HepG2 (cell line): ENCODE data around the gene RASL12. TPM values are rescaled to one million over a fixed set of nuclear protein-coding genes. Genes with fewer than 3 reads are reported as not detected.

Experiments
- ATAC-seq: fragments of 200-7000 bp; cut with Tn5 transposase; 3 replicates; pipeline ENCODE4 v1.9.1; 2020; ENCODE audit warnings: mild to moderate bottlenecking, moderate library complexity
- BruUV-seq: library from RNA; stranded (reverse); fragments of 400-500 nt; replicated peaks from 2 replicates; lab custom pipeline; 2021; lab: Mats Ljungman, UMichigan
- CTCF ChIA-PET: fragments of 300-600 bp; formaldehyde crosslinking; extraction: SDS; loops from one replicate; lab custom pipeline; 2021; ENCODE audit warnings: low total read pairs, inconsistent platforms, low intra/inter-chr PET ratio; lab: Yijun Ruan, JAX
- POLR2A ChIA-PET: fragments of 350-600 bp; sonication (Branson Sonifier 250); formaldehyde crosslinking; loops from one replicate; lab custom pipeline; 2020; ENCODE audit warnings: antibody characterized with exemption, inconsistent platforms; lab: Yijun Ruan, JAX
- DNase-seq: peaks from one replicate; pipeline ENCODE4 v3.0.0-alpha.2; 2015; ENCODE audit warnings: low spot score
- FAIRE-seq: peaks from 3 replicates; lab custom pipeline; 2011; peaks lifted over from hg19 to GRCh38; lab: Jason Lieb, UNC
- H2AFZ ChIP-seq: one replicate; pipeline ENCODE4 v1.6.1; 2011; ENCODE audit warnings: low read length, inconsistent platforms
- H3K27ac ChIP-seq: fragments of 300-600 bp; 3 replicates; pipeline ENCODE4 v1.8.0; 2011; ENCODE audit warnings: mixed run types, mild to moderate bottlenecking, mixed read lengths, low read length, inconsistent platforms; ENCODE audit not compliant: insufficient read depth; ENCODE audit errors: extremely low read length
- H3K27me3 ChIP-seq, 2 experiments: fragments of 200-600 bp in 1 of 2; 2 replicates in 1 of 2; 3 replicates in 1 of 2; pipeline versions ENCODE4 v1.6.0 to v1.8.0; 2011; ENCODE audit warnings: low read length in 2 of 2, mild to moderate bottlenecking in 2 of 2, moderate library complexity in 2 of 2, inconsistent platforms in 1 of 2; ENCODE audit not compliant: insufficient read depth in 2 of 2, control insufficient read depth in 1 of 2
- H3K36me3 ChIP-seq, 2 experiments: fragments of 200-600 bp in 1 of 2; replicated peaks in 1 of 2; 2 replicates in 1 of 2; 3 replicates in 1 of 2; pipeline versions ENCODE4 v1.5.1 to v1.8.0; 2011; ENCODE audit warnings: low read length in 2 of 2, inconsistent platforms in 1 of 2; ENCODE audit not compliant: insufficient read depth in 2 of 2, control insufficient read depth in 1 of 2
- H3K4me1 ChIP-seq: 2 replicates; pipeline ENCODE4 v1.5.1; 2012; ENCODE audit warnings: low read length, inconsistent platforms; ENCODE audit not compliant: insufficient read depth
- H3K4me2 ChIP-seq: 2 replicates; pipeline ENCODE4 v1.6.0; 2011; ENCODE audit warnings: low read depth, low read length, inconsistent platforms
- H3K4me3 ChIP-seq, 3 experiments: fragments of 200-600 bp in 1 of 3; sonication (generic), shearing (Covaris generic) in 1 of 3; replicated peaks in 1 of 3; 2 replicates each; pipeline ENCODE4 v1.5.1; 2011 to 2016; ENCODE audit warnings: low read length in 3 of 3, inconsistent platforms in 2 of 3, low read depth in 2 of 3, mild to moderate bottlenecking in 2 of 3, control low read depth in 1 of 3, mixed read lengths in 1 of 3; ENCODE audit not compliant: insufficient read depth in 1 of 3
- H3K79me2 ChIP-seq: one replicate; pipeline ENCODE4 v1.6.1; 2011; ENCODE audit warnings: low read length, inconsistent platforms; ENCODE audit not compliant: insufficient read depth
- H3K9ac ChIP-seq: 2 replicates; pipeline ENCODE4 v1.6.0; 2011; ENCODE audit warnings: mild to moderate bottlenecking, low read depth, low read length, inconsistent platforms; ENCODE audit not compliant: insufficient read depth
- H3K9me3 ChIP-seq: 2 replicates; pipeline ENCODE4 v1.5.1; 2012; ENCODE audit warnings: mild to moderate bottlenecking, low read length
- H4K20me1 ChIP-seq: 2 replicates; pipeline ENCODE4 v1.6.0; 2011; ENCODE audit warnings: inconsistent platforms, mild to moderate bottlenecking, low read length, moderate library complexity; ENCODE audit not compliant: insufficient read depth
- CHD2 ChIP-seq: IDR thresholded peaks from 2 replicates; pipeline ENCODE4 v1.6.1; 2011; ENCODE audit warnings: low read depth, low read length, improper control_type of control experiment
- GLI4 ChIP-seq: sonication (generic); formaldehyde crosslinking; IDR thresholded peaks from 2 replicates; pipeline ENCODE4 v1.5.1; 2020; ENCODE audit warnings: missing genetic modification reagents, mild to moderate bottlenecking, moderate library complexity, borderline replicate concordance
- KLF16 ChIP-seq, 2 experiments: sonication (generic) in 1 of 2; formaldehyde crosslinking in 1 of 2; IDR thresholded peaks; 2 replicates each; pipeline versions ENCODE4 v1.6.1 to v1.8.0; 2016 to 2023; ENCODE audit warnings: missing genetic modification reagents in 2 of 2, missing compliant biosample characterization in 1 of 2
- MEIS2 ChIP-seq: sonication (generic); formaldehyde crosslinking; IDR thresholded peaks from 2 replicates; pipeline ENCODE4 v1.9.0; 2021; ENCODE audit warnings: mild to moderate bottlenecking, missing genetic modification reagents
- MXI1 ChIP-seq: IDR thresholded peaks from 3 replicates; pipeline ENCODE4 v1.6.1; 2012; ENCODE audit warnings: low read depth, low read length, inconsistent platforms, borderline replicate concordance
- PRPF4 ChIP-seq: fragments of 200-400 bp; formaldehyde crosslinking; IDR thresholded peaks from 2 replicates; pipeline ENCODE4 v1.6.1; 2016; ENCODE audit warnings: low read length, low read depth; ENCODE audit not compliant: poor library complexity, severe bottlenecking
- SETDB1 ChIP-seq: sonication (generic); formaldehyde crosslinking; IDR thresholded peaks from 2 replicates; pipeline ENCODE4 v1.5.1; 2020; ENCODE audit warnings: missing genetic modification reagents, mild to moderate bottlenecking, borderline replicate concordance
- ZBTB42 ChIP-seq: sonication (generic); formaldehyde crosslinking; IDR thresholded peaks from 2 replicates; pipeline ENCODE4 v1.5.0; 2020; ENCODE audit warnings: mild to moderate bottlenecking, missing genetic modification reagents
- ZFP37 ChIP-seq: sonication (generic); formaldehyde crosslinking; IDR thresholded peaks from 2 replicates; pipeline ENCODE4 v1.4.0; 2020; ENCODE audit warnings: missing genetic modification reagents, borderline replicate concordance
- ZNF18 ChIP-seq: sonication (generic); formaldehyde crosslinking; IDR thresholded peaks from 2 replicates; pipeline ENCODE4 v1.8.0; 2022; ENCODE audit warnings: mild to moderate bottlenecking, missing genetic modification reagents; ENCODE audit not compliant: insufficient replicate concordance
- ZNF264 ChIP-seq: sonication (generic); formaldehyde crosslinking; IDR thresholded peaks from 2 replicates; pipeline ENCODE4 v1.4.0; 2020; ENCODE audit warnings: missing genetic modification reagents
- ZNF879 ChIP-seq: sonication (generic); formaldehyde crosslinking; IDR thresholded peaks from 2 replicates; pipeline ENCODE4 v1.8.1; 2023; ENCODE audit warnings: missing genetic modification reagents
- ZXDC ChIP-seq: sonication (generic); formaldehyde crosslinking; IDR thresholded peaks from 2 replicates; pipeline ENCODE4 v1.5.0; 2020; ENCODE audit warnings: mild to moderate bottlenecking, missing genetic modification reagents
- WGBS: methylation state at CpG from one replicate; pipeline ENCODE4 v1.1.6; 2017; ENCODE audit warnings: low lambda C conversion rate; 5-methylcytosine and 5-hydroxymethylcytosine counted together
- in situ Hi-C: cut with HindIII; loops from 2 replicates; pipeline ENCODE4 v1.10.0; 2017; ENCODE audit warnings: low pct_unique_long_range_greater_than_20kb; ENCODE audit not compliant: extremely low pct_ligation_motif_present
- intact Hi-C: fragments of 100-400 bp; cut with micrococcal nuclease; formaldehyde crosslinking; loops from one replicate; pipeline ENCODE4 v1.10.0; 2022; ENCODE audit not compliant: unreplicated experiment
- polyA plus RNA-seq, 8 experiments: library from polyadenylated mRNA; depleted of rRNA in 3 of 8; stranded (reverse) in 7 of 8; unstranded in 1 of 8; fragments of >200 nt; fragmentation: Illumina TruSeq in 4 of 8; extraction: Trizol in 4 of 8; gene quantifications; 2 replicates each; pipeline versions ENCODE4 v1.2.1 to v1.2.3, GENCODE V29; 2011 to 2016; ENCODE audit warnings: low read depth in 4 of 8, missing spikeins in 1 of 8, mixed read lengths in 1 of 8; ENCODE audit not compliant: insufficient read depth in 1 of 8
- total RNA-seq, 5 experiments: library from RNA; depleted of rRNA; stranded (reverse); fragments of >200 nt; fragmentation: Illumina TruSeq; extraction: Trizol; gene quantifications; 2 replicates each; pipeline ENCODE4 v1.2.3, GENCODE V29; 2016; ENCODE audit warnings: low read depth in 1 of 5
- TF ChIP-seq, protein P1 (sequence below): sonication (generic); formaldehyde crosslinking; IDR thresholded peaks from 2 replicates; pipeline ENCODE4 v1.8.0; 2022; ENCODE audit warnings: low read depth, missing genetic modification reagents

RASL12 gene
- total and polyA plus RNA-seq, 2 of the 13 experiments (the other 11 are each of a cell fraction or from before 2014, with no cell fraction given): 0.16 to 0.55 TPM

DNA sequence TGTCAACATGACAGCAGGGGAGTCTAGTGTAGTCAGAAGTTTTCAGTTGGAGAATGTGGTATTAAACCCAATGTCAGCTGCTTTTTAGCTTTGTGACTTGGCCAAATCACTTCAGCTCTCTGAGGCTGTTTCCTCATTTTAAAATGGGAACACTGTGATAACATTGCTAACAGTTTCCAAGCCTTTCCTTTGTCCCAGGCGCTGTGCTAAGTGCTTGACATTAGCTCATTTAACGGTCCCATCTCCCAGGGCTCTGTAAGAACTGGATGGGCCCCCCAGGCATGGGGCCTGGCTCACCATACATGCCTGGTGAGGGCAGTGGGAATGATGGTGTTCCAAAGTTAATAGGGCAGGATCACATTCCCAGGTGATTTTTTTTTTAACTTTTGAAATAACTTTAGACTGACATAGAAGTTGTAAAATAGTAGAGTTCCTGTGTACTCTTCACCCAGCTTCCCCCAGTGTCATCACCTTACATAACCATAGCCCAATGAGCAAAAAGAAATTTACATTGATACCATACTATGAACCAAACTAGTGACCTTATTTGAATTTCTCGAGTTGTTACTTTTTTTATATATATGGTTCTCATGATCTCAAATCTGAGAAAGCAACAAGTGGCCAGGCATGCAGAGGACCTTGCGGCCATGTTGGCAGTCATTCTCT lies 7.7 kb downstream of the RASL12 start:
- no peaks in the 10 kb centered on the region for H4K20me1 ChIP-seq
- no TSS peak for BruUV-seq
- H3K4me3 ChIP-seq: no peak overlapping the region
- H3K9ac ChIP-seq: no peak overlapping the region
- H3K79me2 ChIP-seq: no peaks in the 10 kb centered on the region
- in situ Hi-C loops: no loop called here
- no peak overlapping the region for H2AFZ ChIP-seq
- 81% methylated on average over 4 of the region's 4 CpGs for WGBS
- no peak for FAIRE-seq
- H3K4me2 ChIP-seq: no peak overlapping the region
- no peak for DNase-seq
- no peak overlapping the region for H3K27ac ChIP-seq
- POLR2A ChIA-PET: no interaction called here
- TF ChIP-seq CHD2 (no peak), PRPF4 (no peak), ZBTB42 (no peak), MXI1 (no peak), KLF16 (CRISPR knock-in tag; IDR thresholded peaks at IDR 0.05) (no peak), SETDB1 (CRISPR knock-in tag) (no peak), MEIS2 (CRISPR knock-in tag) (no peak), ZXDC (CRISPR knock-in tag) (no peak), ZNF18 (CRISPR knock-in tag) (no peak), ZNF879 (CRISPR knock-in tag) (no peak), ZNF264 (CRISPR knock-in tag) (no peak), GLI4 (no peak), ZFP37 (CRISPR knock-in tag) (no peak)
- TF ChIP-seq, protein P1, sequence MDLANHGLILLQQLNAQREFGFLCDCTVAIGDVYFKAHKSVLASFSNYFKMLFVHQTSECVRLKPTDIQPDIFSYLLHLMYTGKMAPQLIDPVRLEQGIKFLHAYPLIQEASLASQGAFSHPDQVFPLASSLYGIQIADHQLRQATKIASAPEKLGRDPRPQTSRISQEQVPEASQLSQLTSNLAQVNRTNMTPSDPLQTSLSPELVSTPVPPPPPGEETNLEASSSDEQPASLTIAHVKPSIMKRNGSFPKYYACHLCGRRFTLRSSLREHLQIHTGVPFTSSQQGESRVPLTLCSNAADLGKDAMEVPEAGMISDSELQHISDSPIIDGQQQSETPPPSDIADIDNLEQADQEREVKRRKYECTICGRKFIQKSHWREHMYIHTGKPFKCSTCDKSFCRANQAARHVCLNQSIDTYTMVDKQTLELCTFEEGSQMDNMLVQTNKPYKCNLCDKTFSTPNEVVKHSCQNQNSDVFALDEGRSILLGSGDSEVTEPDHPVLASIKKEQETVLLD: no peak
- TF ChIP-seq, all 625 proteins: peak for 0
- H3K9me3 ChIP-seq: no peaks in the 10 kb centered on the region
- CTCF ChIA-PET: no interaction called here
- ATAC-seq: no peak
- peaks cover 85% of the 10 kb centered on the region for H3K4me1 ChIP-seq
- intact Hi-C loops: loop anchor here (10.0 kb wide), 1 partner anchor 235 kb away; the partner anchor contains the start of gene RNU5A-1
- peaks cover 0 to 9% of the 10 kb centered on the region in 2 experiments; a peak in 1 of 5 replicates for H3K27me3 ChIP-seq
- H3K36me3 ChIP-seq: no peaks in the 10 kb centered on the region
